NCI-H2107 treated with DMSO at 0.1 percent for 48 hours (cell line): ENCODE measurements around the gene ATPAF2.

Experiments used
- DNase-seq: peaks from one replicate; lab custom pipeline; 2025; ENCODE audit not compliant: unreplicated experiment; lab: John Stamatoyannopoulos, UW

Gene ATPAF2

GRCh38 chr17:17987187-17987896 is 51.6 kb downstream of the ATPAF2 start:
- DNase-seq = no peak

- no peak for DNase-seq
Measured at GRCh38 chr17:17985555-17985954, 53.4 kb downstream of the ATPAF2 start.

GRCh38 chr17:17985153-17985552 is 53.8 kb downstream of the ATPAF2 start:
- no peak for DNase-seq

GRCh38 chr17:17983776-17984175 is 55.2 kb downstream of the ATPAF2 start:
- DNase-seq = no peak

- no peak for DNase-seq
Measured at GRCh38 chr17:17983376-17983775, 55.6 kb downstream of the ATPAF2 start.

GRCh38 chr17:17982801-17983200 is 56.2 kb downstream of the ATPAF2 start:
- DNase-seq = no peak

- no peak for DNase-seq
Measured at GRCh38 chr17:17981330-17981729, 57.6 kb downstream of the ATPAF2 start.

GRCh38 chr17:17979778-17980177 is 59.2 kb downstream of the ATPAF2 start:
- DNase-seq = no peak

- DNase-seq = no peak
Measured at GRCh38 chr17:17978481-17979424, 60.2 kb downstream of the ATPAF2 start.

- DNase-seq = no peak
Measured at GRCh38 chr17:17976931-17977570, 61.9 kb downstream of the ATPAF2 start.

GRCh38 chr17:17975436-17975835 is 63.5 kb downstream of the ATPAF2 start:
- no peak for DNase-seq

- no peak for DNase-seq
Measured at GRCh38 chr17:17972952-17973254, 66.1 kb downstream of the ATPAF2 start.

GRCh38 chr17:17972126-17972951 is 66.6 kb downstream of the ATPAF2 start, which contains the start of the genes DRC3 and TOM1L2:
DRC3 (plus strand) TSS chr17:17972862; CDS start chr17:17977599, 4,737 bp downstream.
TOM1L2 (minus strand) TSS chr17:17972400; CDS start chr17:17972313, 87 bp downstream.
- DNase-seq = peak; percentile 99

- no peak for DNase-seq
Measured at GRCh38 chr17:17971431-17972125, 67.4 kb downstream of the ATPAF2 start.

GRCh38 chr17:17970699-17971430 is 68.1 kb downstream of the ATPAF2 start:
- DNase-seq = no peak
